Left cardiac atrium (tissue), 4 donors: Measurements from ENCODE around the gene NUAK2. TPM values are rescaled to one million over a fixed set of nuclear protein-coding genes. Genes with fewer than 3 reads are reported as not detected.

ENCODE experiments used
- ATAC-seq, 2 donors: fragments of 200-7000 bp; cut with Tn5 transposase; one replicate each; pipeline ENCODE4 v1.9.1; 2020; ENCODE audit warnings: mild to moderate bottlenecking in 2 of 2, moderate library complexity in 2 of 2
- DNase-seq: peaks from one replicate; pipeline ENCODE4 v3.0.0-alpha.2; 2020
- intact Hi-C, 2 donors: fragments of 100-400 bp; cut with DNase I; formaldehyde crosslinking; loops; one replicate each; pipeline versions ENCODE4 v1.14.1 to v1.15.1; 2022 to 2023
- total RNA-seq, 2 donors: library from RNA; stranded (reverse); fragmentation: NEBNext Ultra II Directional; extraction: Animal tissue kit (Norgen Biotek cat#: 25700); gene quantifications; one replicate each; pipeline ENCODE4 v1.2.1, GENCODE V29; 2021
- donor health status: DM: no; HTN: yes; CAD: no.
- donor health status: DM: no; HTN: yes; CAD: no; lungs with severe emphysema.
- donor health status: DM: yes; HTN: yes; CAD: no.
- donor health status: Dilated cardiomyopathy.

The NUAK2 gene
- total RNA-seq, 2 donors from 2014 or later = 1.2 to 1.4 TPM

GRCh38 chr1:205348554-205349487 is 27.3 kb upstream of the NUAK2 start:
- intact Hi-C loops = no loop called here
- ATAC-seq = peak in 1 of 2 donors; percentile 23
- no peak for DNase-seq

GRCh38 chr1:205346956-205347574 is 25.5 kb upstream of the NUAK2 start:
- no peak for DNase-seq
- intact Hi-C loops = no loop called here
- ATAC-seq = no peak

- ATAC-seq = no peak
- intact Hi-C loops = no loop called here
- DNase-seq = no peak
These were observed 24.2 kb upstream of the NUAK2 start for GRCh38 chr1:205345761-205346160.

DNA sequence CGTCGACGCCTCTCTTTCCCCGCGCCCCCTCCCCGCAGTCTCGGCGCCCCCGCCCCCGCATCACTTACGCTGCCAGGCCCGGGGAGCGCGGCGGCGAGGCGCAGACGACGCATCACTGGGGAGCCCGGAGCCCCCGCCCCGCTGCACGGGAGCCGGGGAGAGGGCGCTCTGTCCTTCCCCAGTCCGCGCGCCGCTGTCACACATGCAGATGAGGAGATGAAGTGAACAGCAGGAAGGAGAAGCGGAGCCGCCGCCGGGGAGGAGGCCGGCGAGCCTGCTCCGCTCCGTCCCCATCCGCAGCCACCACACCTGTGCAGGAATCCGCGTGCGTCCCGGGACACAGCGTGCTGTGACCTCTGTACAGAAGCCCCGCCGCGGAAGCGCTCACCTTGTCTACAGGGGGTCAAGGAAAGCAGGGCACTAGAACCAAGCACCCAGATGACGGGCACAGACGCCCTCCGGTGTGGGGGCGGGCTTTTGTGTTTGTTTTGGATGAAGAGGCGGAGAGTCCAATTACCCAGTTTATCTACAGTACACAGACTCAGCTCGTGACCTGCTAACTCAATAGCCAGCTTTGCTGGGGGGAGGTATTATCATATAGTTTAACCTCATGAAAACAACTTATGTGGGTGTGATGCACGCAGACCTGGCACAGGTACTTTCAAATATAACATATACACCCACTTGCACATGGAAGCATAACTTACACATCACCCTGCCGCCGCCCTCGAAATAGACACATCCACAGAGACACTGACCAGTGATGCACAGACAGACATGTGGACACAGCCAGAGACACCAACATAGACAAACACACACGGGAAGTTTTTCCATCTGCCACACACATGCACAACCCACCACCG is 22.8 kb upstream of the NUAK2 start:
- intact Hi-C loops = no loop called here
- no peak for DNase-seq
- peak; percentile 42 to 47 for ATAC-seq

DNA sequence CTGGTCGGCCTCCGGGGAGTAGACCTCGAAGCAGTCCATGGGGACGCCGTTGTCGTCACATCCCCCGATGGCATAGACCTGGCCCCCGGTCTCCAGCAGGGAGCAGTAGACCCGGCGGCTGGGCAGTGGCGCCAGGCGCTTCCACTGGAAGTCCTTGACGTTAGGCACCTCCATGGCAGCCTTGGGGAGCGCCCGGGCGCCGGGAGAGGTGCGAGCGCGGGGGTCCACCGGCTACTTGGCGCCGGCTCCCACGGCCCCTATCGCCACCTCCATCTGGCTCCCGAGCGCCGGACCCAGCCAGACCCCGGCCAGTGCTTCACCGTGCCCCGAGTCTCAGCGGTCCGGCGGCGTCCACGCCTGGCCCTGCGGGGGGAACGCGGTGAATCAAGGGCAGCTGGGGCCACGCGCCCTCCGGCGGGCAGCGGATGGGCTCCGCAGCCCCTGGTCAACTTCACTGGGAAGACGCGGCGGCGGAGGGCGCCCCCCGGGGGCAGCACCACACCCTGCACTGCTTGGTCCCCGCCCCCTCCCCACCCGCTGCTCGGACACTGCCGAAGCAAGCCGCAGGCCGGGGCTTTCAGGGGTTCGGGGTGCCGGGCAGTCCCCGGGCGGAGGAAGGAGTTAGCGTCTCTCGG is 22.0 kb upstream of the NUAK2 start:
- ATAC-seq = peak; percentile 12 to 30
- no peak for DNase-seq

GRCh38 chr1:205342986-205343385 is 21.4 kb upstream of the NUAK2 start:
- intact Hi-C loops = no loop called here
- DNase-seq (no peak), ATAC-seq (no peak)

More for the DNA sequence above, 22.0 kb upstream of the NUAK2 start:
- intact Hi-C loops = no loop called here

DNA sequence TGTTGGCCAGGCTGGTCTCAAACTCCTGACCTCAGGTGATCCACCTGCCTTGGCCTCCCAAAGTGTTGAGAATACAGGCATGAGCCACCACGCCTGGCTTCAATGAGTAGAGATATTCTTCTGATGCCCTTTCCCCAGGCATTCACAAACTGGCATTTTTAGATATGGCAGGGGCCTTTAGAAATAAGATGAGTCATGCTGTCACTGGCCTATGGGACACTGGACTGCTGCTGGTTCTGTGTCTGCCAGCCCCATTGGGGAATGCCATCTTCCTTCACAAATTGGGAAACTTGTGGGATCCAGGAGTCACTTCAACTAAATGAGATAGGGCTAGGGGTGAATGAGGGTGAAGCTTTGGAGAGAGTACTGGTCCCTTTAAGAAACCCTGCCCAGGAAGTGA is 19.1 kb upstream of the NUAK2 start:
- intact Hi-C loops = no loop called here
- DNase-seq = no peak
- ATAC-seq = no peak

GRCh38 chr1:205339717-205340116 is 18.2 kb upstream of the NUAK2 start:
- intact Hi-C loops = no loop called here
- ATAC-seq = no peak
- no peak for DNase-seq

GRCh38 chr1:205339197-205339702 is 17.7 kb upstream of the NUAK2 start:
- DNase-seq = no peak
- ATAC-seq = no peak
- intact Hi-C loops = no loop called here

GRCh38 chr1:205338011-205338410 is 16.5 kb upstream of the NUAK2 start:
- DNase-seq (no peak), ATAC-seq (no peak)
- intact Hi-C loops = no loop called here

DNA sequence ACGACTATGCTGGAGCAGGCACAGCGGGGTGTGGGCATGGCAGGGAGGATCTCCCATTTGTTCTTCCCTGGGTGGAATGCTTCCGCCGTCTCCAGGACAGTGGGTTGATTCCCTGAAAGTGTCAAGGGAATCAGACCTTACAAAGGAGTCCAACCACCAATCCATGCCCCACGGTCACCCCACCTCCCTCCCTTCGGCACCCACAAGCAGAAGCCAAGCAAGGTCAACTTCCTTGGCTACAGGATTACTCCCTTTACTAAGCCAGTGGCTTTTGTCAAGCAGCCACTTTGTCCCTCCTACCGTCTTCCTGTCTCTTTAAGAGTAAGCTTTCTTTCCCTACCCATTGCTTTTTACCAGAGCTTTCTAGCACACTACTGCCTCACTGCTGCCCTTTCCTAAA is 15.9 kb upstream of the NUAK2 start:
- ATAC-seq = no peak
- intact Hi-C loops = no loop called here

GRCh38 chr1:205335692-205336091 is 14.1 kb upstream of the NUAK2 start:
- peak; percentile 69 for DNase-seq
- intact Hi-C loops = no loop called here

More for the DNA sequence above, 15.9 kb upstream of the NUAK2 start:
- DNase-seq = no peak

DNA sequence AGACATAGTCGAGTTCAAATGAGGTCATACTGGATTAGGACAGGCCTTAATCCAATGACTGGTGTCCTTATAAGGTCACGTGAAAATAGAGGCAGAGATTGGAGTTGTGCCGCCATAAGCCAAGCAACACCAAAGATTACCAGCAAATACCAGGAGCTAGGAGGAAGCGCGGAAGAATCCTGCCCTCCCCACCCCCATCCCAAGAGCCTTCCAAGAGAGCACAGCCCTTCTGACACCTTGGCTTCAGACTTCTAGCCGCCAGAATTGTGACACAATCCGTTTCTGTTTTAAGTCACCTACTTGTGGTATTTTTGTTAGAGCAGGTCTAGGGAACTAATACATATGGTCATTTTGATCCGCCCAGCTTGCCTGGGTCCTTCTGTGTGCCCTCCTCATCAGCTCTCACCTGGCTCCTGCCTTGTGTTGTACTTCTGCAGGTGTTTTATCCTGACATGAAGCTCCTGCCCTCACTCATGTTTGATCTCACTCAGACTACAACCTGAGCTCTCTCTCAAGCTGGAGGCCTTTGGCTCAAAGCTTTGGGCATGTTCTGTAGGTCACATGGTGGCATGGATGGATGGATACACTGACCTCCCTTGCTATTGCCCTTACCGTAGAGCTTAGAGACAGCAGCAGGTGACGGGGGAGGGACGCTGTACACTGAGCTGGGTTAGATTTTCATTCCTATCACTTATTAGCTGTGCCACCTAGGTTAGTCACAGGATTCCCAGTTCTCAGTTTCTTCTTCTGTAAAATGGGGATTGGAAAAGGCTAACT is 10.7 kb upstream of the NUAK2 start:
- intact Hi-C loops = no loop called here
- ATAC-seq (no peak), DNase-seq (no peak)

More at GRCh38 chr1:205335692-205336091, 14.1 kb upstream of the NUAK2 start:
- peak; percentile 79 to 81 for ATAC-seq

DNA sequence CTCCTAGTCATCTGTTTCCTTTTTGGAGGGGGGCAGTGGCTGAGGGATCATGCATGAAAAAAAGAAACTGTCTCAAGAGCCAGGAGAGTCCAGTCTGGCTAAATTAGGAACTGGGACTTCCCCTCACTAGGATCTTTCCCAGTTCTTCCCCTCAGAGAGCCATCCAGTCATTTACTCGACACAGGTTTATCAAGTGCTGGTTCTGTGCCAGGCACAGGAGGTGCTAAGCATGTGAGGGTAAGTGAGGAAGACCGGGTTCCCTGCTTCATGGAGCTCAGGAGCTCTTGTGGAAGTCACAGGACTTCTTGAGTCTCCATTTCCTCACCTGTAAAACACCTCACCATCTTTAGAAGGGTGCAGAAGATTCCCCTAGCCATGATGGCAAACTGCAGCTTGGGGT is 8.6 kb upstream of the NUAK2 start:
- no peak for ATAC-seq
- intact Hi-C loops = no loop called here
- DNase-seq = no peak

GRCh38 chr1:205329719-205330118 is 8.2 kb upstream of the NUAK2 start:
- ATAC-seq (no peak), DNase-seq (no peak)
- intact Hi-C loops = no loop called here

DNA sequence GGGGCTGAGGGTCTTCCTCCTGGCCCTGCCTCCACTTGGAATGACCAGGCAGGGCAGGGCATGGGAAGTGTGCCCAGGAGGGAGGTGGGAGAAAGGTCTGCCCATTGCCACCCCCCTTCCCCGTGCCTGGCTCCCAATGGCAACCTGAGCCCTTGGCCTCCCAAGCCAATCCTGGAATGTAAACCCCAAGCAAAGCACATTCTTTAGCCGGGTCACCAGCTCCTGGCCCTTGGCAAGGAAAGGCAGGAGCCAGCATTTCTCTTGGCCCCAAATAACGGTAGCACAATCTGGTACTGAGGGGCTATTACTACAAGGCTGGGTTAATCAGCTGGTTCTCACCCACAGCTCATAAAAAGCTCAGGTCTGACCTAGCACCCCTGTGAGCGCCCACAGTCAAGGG is 6.9 kb upstream of the NUAK2 start:
- DNase-seq = no peak
- no peak for ATAC-seq
- intact Hi-C loops = no loop called here

- ATAC-seq (no peak), DNase-seq (no peak)
- intact Hi-C loops = no loop called here
These were observed 5.4 kb upstream of the NUAK2 start for GRCh38 chr1:205326812-205327466.
